Left ventricle myocardium superior (tissue), 1 donor: ENCODE results near the gene ASIC4. TPM values are rescaled to one million over a fixed set of nuclear protein-coding genes. Genes with fewer than 3 reads are reported as not detected.
A peak's percentile ranks its signal among the peaks of the same experiment; 100 is the strongest.

Experiments
- ATAC-seq: fragments of 200-7000 bp; cut with Tn5 transposase; one replicate; pipeline ENCODE4 v1.9.1; 2020; ENCODE audit warnings: mild to moderate bottlenecking, moderate library complexity
- DNase-seq: peaks from one replicate; pipeline ENCODE4 v3.0.0-alpha.2; 2020
- intact Hi-C: fragments of 100-400 bp; cut with micrococcal nuclease; formaldehyde crosslinking; loops from one replicate; pipeline ENCODE4 v1.11.0; 2022
- total RNA-seq: library from RNA; stranded (reverse); fragmentation: NEBNext Ultra II Directional; extraction: Animal tissue kit (Norgen Biotek cat#: 25700); gene quantifications from one replicate; pipeline ENCODE4 v1.2.1, GENCODE V29; 2021
- donor health status: DM: no; HTN: yes; CAD: no; lungs with severe emphysema.

The ASIC4 gene
- total RNA-seq, 1 donor from 2014 or later: not detected

GRCh38 chr2:219557791-219558785, 43.8 kb downstream of the ASIC4 start:
- DNase-seq (peak; percentile 23), ATAC-seq (no peak)
- intact Hi-C loops: no loop called here

- intact Hi-C loops: no loop called here
- DNase-seq (no peak), ATAC-seq (no peak)
Observed at GRCh38 chr2:219559156-219559915, 45.1 kb downstream of the ASIC4 start.

- ATAC-seq: peak; percentile 14
- intact Hi-C loops: no loop called here
- no peak for DNase-seq
Observed at GRCh38 chr2:219560037-219560892, 46.0 kb downstream of the ASIC4 start.

- ATAC-seq (no peak), DNase-seq (no peak)
- intact Hi-C loops: no loop called here
Observed at GRCh38 chr2:219560893-219561178, 46.6 kb downstream of the ASIC4 start.

- peak; percentile 39 for ATAC-seq
- intact Hi-C loops: no loop called here
- DNase-seq: no peak
Observed at GRCh38 chr2:219561179-219562048, 47.1 kb downstream of the ASIC4 start.

GRCh38 chr2:219562049-219563020, 48.1 kb downstream of the ASIC4 start:
- no peak for ATAC-seq
- intact Hi-C loops: no loop called here
- DNase-seq: no peak

- intact Hi-C loops: no loop called here
- ATAC-seq: no peak
- DNase-seq: no peak
Observed at GRCh38 chr2:219563271-219563928, 49.1 kb downstream of the ASIC4 start.

- no peak for DNase-seq
Observed at GRCh38 chr2:219565130-219566080, 51.1 kb downstream of the ASIC4 start.

GRCh38 chr2:219566640-219567039, 52.4 kb downstream of the ASIC4 start:
- DNase-seq (no peak), ATAC-seq (no peak)
- intact Hi-C loops: no loop called here

More at GRCh38 chr2:219565130-219566080, 51.1 kb downstream of the ASIC4 start:
- ATAC-seq: no peak
- intact Hi-C loops: no loop called here

GRCh38 chr2:219567131-219567530, 52.8 kb downstream of the ASIC4 start:
- DNase-seq (no peak), ATAC-seq (no peak)
- intact Hi-C loops: no loop called here

- intact Hi-C loops: no loop called here
- no peak for ATAC-seq
- no peak for DNase-seq
Observed at GRCh38 chr2:219567791-219568361, 53.6 kb downstream of the ASIC4 start.

GRCh38 chr2:219569041-219569440, 54.8 kb downstream of the ASIC4 start:
- DNase-seq: no peak
- ATAC-seq: no peak
- intact Hi-C loops: no loop called here

- intact Hi-C loops: no loop called here
- DNase-seq (no peak), ATAC-seq (no peak)
Observed at GRCh38 chr2:219569635-219570034, 55.4 kb downstream of the ASIC4 start.

GRCh38 chr2:219570194-219570923, 56.1 kb downstream of the ASIC4 start:
- ATAC-seq: peak; percentile 31
- intact Hi-C loops: no loop called here
- peak; percentile 70 for DNase-seq

- peak; percentile 62 for DNase-seq
- intact Hi-C loops: no loop called here
Observed at GRCh38 chr2:219570924-219571310, 56.6 kb downstream of the ASIC4 start.

More at GRCh38 chr2:219570924-219571310, 56.6 kb downstream of the ASIC4 start:
- ATAC-seq: peak; percentile 7
